ENCODE data around the gene ATP10A. TPM values are rescaled to one million over a fixed set of nuclear protein-coding genes. Genes with fewer than 3 reads are reported as not detected.

ATP10A gene
- total and polyA plus RNA-seq, 5 experiments from 2014 or later, result 5.2 to 59.1 (median 18.1) TPM

Small RNA genes lying within 50 kb of the gene (microRNA-seq; reads per million reads assigned to microRNA genes)
- gene MIR4715 (ENCODE audit: borderline microRNAs expressed), result not detected

Measured in naive thymus-derived CD8-positive, alpha-beta T cell (primary cell).